Measurements from ENCODE around the gene ACOX3.
A peak's percentile ranks its signal among the peaks of the same experiment; 100 is the strongest.

ACOX3 gene

DNA sequence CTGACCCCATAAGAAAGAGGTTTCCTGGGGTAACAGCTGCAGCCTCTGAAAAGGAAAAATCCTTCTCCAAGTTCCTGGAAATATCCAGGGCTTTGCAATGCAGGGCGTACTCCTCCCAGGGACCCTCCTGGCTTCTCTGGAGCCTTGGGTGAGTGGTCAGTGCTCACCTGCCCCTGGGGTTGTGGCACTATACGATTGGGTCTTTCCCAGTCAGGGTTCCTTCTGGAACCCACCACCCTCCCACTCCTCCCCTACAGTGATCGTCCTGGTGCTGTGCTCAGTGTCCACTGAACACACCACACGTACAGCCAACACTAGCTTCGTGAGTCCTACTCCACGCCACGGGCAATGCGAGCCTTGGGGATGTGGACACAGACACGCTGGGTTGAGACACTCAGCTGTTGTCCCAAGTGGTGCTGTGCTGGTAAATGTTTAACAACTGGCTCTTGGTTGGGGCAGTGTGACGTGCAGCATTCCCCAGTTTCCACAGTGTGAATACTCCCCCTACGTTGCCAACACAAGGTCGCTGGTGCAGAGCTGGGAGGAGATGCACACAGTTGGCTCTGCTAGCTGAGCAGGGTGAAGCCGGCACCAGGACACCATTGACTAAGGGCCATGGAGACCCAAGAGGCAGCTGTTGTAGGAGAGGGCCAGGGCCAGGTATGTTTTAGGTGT lies 105.6 kb downstream of the ACOX3 start:
- no peaks in the 10 kb centered on the region for H3K36me3 ChIP-seq (ENCODE audit: control insufficient read depth in 5 of 5, insufficient read depth in 5 of 5, low read length in 5 of 5)
- H3K27me3 ChIP-seq (ENCODE audit: control insufficient read depth in 5 of 5, insufficient read depth in 4 of 5, low read length in 5 of 5), result no peaks in the 10 kb centered on the region
- H3K27ac ChIP-seq (ENCODE audit: low read depth, low read length), result no peak overlapping the region
- peaks cover 3 to 16% (median 8%) of the 10 kb centered on the region in 5 donors for H3K4me1 ChIP-seq (ENCODE audit: control insufficient read depth in 5 of 5, insufficient read depth in 5 of 5, low read length in 5 of 5)
- H3K4me3 ChIP-seq (ENCODE audit: low read depth in 1 of 5, low read length in 5 of 5), result no peak overlapping the region
- H3K9me3 ChIP-seq (ENCODE audit: control insufficient read depth in 5 of 5, low read length in 5 of 5), result peaks cover 0 to 9% (median 3%) of the 10 kb centered on the region in 5 donors
- no peak overlapping the region for H3K9ac ChIP-seq (ENCODE audit: low read length in 5 of 5)

DNA sequence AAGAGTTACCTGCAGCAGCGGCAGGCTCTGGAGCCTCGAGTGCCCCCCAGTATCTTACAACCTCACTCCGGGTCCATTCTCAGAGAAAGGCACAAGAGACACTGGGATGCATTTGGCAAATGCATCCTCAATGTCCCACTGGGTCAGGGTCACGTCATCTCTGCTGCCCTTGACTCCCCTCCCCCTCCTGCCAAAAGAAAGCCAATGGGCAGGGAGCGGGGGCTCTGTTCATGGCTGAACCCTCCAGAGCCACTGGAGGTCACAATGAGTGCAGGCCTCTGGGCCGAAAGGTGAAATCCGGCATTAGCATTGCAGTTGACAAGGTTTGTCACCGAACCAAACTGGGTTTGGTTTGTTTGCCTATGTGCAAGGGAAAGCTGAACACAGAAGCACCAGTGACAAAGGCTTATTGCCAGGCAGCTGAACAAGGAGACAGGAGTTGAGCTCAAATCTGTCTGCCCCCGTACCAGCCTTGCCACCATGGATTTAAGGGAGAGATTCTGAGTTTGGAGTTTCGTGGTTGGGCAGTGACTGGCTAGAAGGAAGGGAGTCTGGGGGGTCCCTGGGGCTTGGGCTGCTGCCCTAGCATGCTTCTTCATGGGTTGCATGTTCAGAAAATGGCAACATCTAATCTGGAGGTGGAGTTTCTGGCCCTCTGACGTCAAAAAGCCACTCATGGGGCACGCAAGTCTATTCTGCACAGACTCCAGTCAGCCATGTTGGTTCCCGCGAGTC lies 106.6 kb downstream of the ACOX3 start:
- Histone ChIP-seq H3K4me1 (ENCODE audit: control insufficient read depth in 5 of 5, insufficient read depth in 5 of 5, low read length in 5 of 5) (peaks cover 3 to 16% (median 8%) of the 10 kb centered on the region in 5 donors), H3K4me3 (ENCODE audit: low read depth in 1 of 5, low read length in 5 of 5) (no peak overlapping the region), H3K27ac (ENCODE audit: low read depth, low read length) (no peak overlapping the region), H3K36me3 (ENCODE audit: control insufficient read depth in 5 of 5, insufficient read depth in 5 of 5, low read length in 5 of 5) (no peaks in the 10 kb centered on the region), H3K27me3 (ENCODE audit: control insufficient read depth in 5 of 5, insufficient read depth in 4 of 5, low read length in 5 of 5) (no peaks in the 10 kb centered on the region), H3K9ac (ENCODE audit: low read length in 5 of 5) (no peak overlapping the region), H3K9me3 (ENCODE audit: control insufficient read depth in 5 of 5, low read length in 5 of 5) (peaks cover 0 to 9% (median 3%) of the 10 kb centered on the region in 5 donors)

DNA sequence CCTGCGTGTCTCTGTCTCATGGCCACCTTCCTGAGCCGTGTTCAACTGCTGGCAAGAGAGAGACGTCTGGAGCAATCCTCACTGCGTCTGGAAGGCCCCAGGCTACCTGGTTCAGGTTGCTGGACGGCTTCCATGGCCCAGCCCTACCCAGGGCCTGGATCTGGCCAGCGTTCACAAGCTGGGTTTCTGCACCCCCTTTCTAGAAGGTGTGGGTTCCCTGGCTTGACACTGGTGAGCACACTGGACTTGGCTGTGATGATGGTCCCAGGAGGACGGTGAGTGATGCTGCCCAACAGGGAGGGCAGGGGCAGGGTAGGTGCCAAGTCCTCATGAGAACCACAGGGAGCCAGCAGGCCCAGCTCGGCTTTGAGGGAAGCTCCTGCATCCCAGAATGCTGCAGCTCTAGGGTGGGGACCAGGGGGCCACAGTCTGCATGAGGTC lies 107.6 kb downstream of the ACOX3 start:
- H3K27me3 ChIP-seq (ENCODE audit: control insufficient read depth in 5 of 5, insufficient read depth in 4 of 5, low read length in 5 of 5), result no peaks in the 10 kb centered on the region
- H3K36me3 ChIP-seq (ENCODE audit: control insufficient read depth in 5 of 5, insufficient read depth in 5 of 5, low read length in 5 of 5), result no peaks in the 10 kb centered on the region
- peaks cover 0 to 9% (median 3%) of the 10 kb centered on the region in 5 donors for H3K9me3 ChIP-seq (ENCODE audit: control insufficient read depth in 5 of 5, low read length in 5 of 5)
- H3K27ac ChIP-seq (ENCODE audit: low read depth, low read length), result no peak overlapping the region
- H3K9ac ChIP-seq (ENCODE audit: low read length in 5 of 5), result no peak overlapping the region
- H3K4me1 ChIP-seq (ENCODE audit: control insufficient read depth in 5 of 5, insufficient read depth in 5 of 5, low read length in 5 of 5), result peaks cover 3 to 16% (median 8%) of the 10 kb centered on the region in 5 donors
- no peak overlapping the region for H3K4me3 ChIP-seq (ENCODE audit: low read depth in 1 of 5, low read length in 5 of 5)

GRCh38 chr4:8332038-8332857 lies 108.3 kb downstream of the ACOX3 start:
- Histone ChIP-seq H3K4me3 (ENCODE audit: low read depth in 1 of 5, low read length in 5 of 5) (no peak overlapping the region), H3K27me3 (ENCODE audit: control insufficient read depth in 5 of 5, insufficient read depth in 4 of 5, low read length in 5 of 5) (no peaks in the 10 kb centered on the region), H3K4me1 (ENCODE audit: control insufficient read depth in 5 of 5, insufficient read depth in 5 of 5, low read length in 5 of 5) (peaks cover 3 to 16% (median 8%) of the 10 kb centered on the region in 5 donors), H3K27ac (ENCODE audit: low read depth, low read length) (no peak overlapping the region), H3K9me3 (ENCODE audit: control insufficient read depth in 5 of 5, low read length in 5 of 5) (peaks cover 0 to 9% (median 3%) of the 10 kb centered on the region in 5 donors), H3K9ac (ENCODE audit: low read length in 5 of 5) (no peak overlapping the region), H3K36me3 (ENCODE audit: control insufficient read depth in 5 of 5, insufficient read depth in 5 of 5, low read length in 5 of 5) (no peaks in the 10 kb centered on the region)

GRCh38 chr4:8331575-8331955 lies 109.0 kb downstream of the ACOX3 start:
- H3K27me3 ChIP-seq (ENCODE audit: control insufficient read depth in 5 of 5, insufficient read depth in 4 of 5, low read length in 5 of 5), result no peaks in the 10 kb centered on the region
- H3K27ac ChIP-seq (ENCODE audit: low read depth, low read length), result no peak overlapping the region
- H3K4me1 ChIP-seq (ENCODE audit: control insufficient read depth in 5 of 5, insufficient read depth in 5 of 5, low read length in 5 of 5), result peaks cover 3 to 16% (median 8%) of the 10 kb centered on the region in 5 donors
- H3K36me3 ChIP-seq (ENCODE audit: control insufficient read depth in 5 of 5, insufficient read depth in 5 of 5, low read length in 5 of 5), result no peaks in the 10 kb centered on the region
- peaks cover 0 to 8% (median 3%) of the 10 kb centered on the region in 5 donors for H3K9me3 ChIP-seq (ENCODE audit: control insufficient read depth in 5 of 5, low read length in 5 of 5)
- H3K4me3 ChIP-seq (ENCODE audit: low read depth in 1 of 5, low read length in 5 of 5), result no peak overlapping the region
- no peak overlapping the region for H3K9ac ChIP-seq (ENCODE audit: low read length in 5 of 5)

DNA sequence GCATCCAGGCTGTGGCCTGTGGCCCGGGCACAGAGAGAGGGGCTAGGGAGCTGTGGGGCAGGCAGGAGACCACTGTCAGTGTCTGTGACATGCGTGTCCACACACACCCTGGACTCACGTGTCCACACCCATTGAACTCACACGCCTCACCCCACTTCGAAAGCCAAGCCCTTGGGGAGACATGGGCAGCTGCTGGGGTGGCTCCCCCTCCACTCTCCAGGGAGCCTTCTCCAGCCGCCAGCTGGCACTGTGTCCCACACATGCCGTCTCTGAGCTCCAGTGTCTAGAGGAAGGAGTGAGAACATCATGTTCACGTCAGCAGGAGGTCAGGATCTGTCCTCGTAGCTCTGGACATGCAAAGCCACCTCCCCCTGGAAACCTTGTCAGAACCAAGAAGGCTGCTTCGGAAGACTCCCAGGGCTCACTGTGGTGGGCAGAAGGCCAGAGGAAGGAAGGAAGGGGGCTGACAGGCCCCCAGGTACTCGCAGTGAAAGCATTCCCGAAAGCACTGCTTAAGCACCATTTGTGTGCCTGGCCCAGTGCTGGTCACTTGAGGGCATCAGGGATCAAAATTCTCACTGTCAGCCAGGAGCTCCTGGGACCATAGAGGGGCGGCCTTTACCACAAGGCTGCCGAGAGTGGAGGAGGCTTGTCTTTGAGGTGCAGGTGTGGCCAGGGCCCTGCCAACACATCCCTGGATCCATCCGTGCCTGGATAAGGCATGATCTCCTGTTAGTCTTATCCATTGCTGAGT lies 109.5 kb downstream of the ACOX3 start:
- Histone ChIP-seq H3K9ac (ENCODE audit: low read length in 5 of 5) (peak overlapping the region in 1 of 5 donors; percentile 42), H3K27me3 (ENCODE audit: control insufficient read depth in 5 of 5, insufficient read depth in 4 of 5, low read length in 5 of 5) (no peaks in the 10 kb centered on the region), H3K4me1 (ENCODE audit: control insufficient read depth in 5 of 5, insufficient read depth in 5 of 5, low read length in 5 of 5) (peaks cover 3 to 16% (median 8%) of the 10 kb centered on the region in 5 donors), H3K27ac (ENCODE audit: low read depth, low read length) (no peak overlapping the region), H3K9me3 (ENCODE audit: control insufficient read depth in 5 of 5, low read length in 5 of 5) (peaks cover 0 to 12% (median 0%) of the 10 kb centered on the region in 5 donors), H3K36me3 (ENCODE audit: control insufficient read depth in 5 of 5, insufficient read depth in 5 of 5, low read length in 5 of 5) (no peaks in the 10 kb centered on the region), H3K4me3 (ENCODE audit: low read depth in 1 of 5, low read length in 5 of 5) (no peak overlapping the region)

- H3K4me3 ChIP-seq (ENCODE audit: low read depth in 1 of 5, low read length in 5 of 5), result no peak overlapping the region
- H3K4me1 ChIP-seq (ENCODE audit: control insufficient read depth in 5 of 5, insufficient read depth in 5 of 5, low read length in 5 of 5), result peaks cover 3 to 16% (median 8%) of the 10 kb centered on the region in 5 donors
- H3K9ac ChIP-seq (ENCODE audit: low read length in 5 of 5), result no peak overlapping the region
- H3K9me3 ChIP-seq (ENCODE audit: control insufficient read depth in 5 of 5, low read length in 5 of 5), result peaks cover 0 to 10% (median 0%) of the 10 kb centered on the region in 5 donors
- no peaks in the 10 kb centered on the region for H3K36me3 ChIP-seq (ENCODE audit: control insufficient read depth in 5 of 5, insufficient read depth in 5 of 5, low read length in 5 of 5)
- H3K27ac ChIP-seq (ENCODE audit: low read depth, low read length), result no peak overlapping the region
- no peaks in the 10 kb centered on the region for H3K27me3 ChIP-seq (ENCODE audit: control insufficient read depth in 5 of 5, insufficient read depth in 4 of 5, low read length in 5 of 5)
Measured at GRCh38 chr4:8329859-8330761, 110.4 kb downstream of the ACOX3 start.

- Histone ChIP-seq H3K9ac (ENCODE audit: low read length in 5 of 5) (no peak overlapping the region), H3K4me1 (ENCODE audit: control insufficient read depth in 5 of 5, insufficient read depth in 5 of 5, low read length in 5 of 5) (peaks cover 3 to 16% (median 8%) of the 10 kb centered on the region in 5 donors), H3K27ac (ENCODE audit: low read depth, low read length) (no peak overlapping the region), H3K9me3 (ENCODE audit: control insufficient read depth in 5 of 5, low read length in 5 of 5) (peaks cover 0 to 10% (median 0%) of the 10 kb centered on the region in 5 donors), H3K27me3 (ENCODE audit: control insufficient read depth in 5 of 5, insufficient read depth in 4 of 5, low read length in 5 of 5) (no peaks in the 10 kb centered on the region), H3K36me3 (ENCODE audit: control insufficient read depth in 5 of 5, insufficient read depth in 5 of 5, low read length in 5 of 5) (no peaks in the 10 kb centered on the region), H3K4me3 (ENCODE audit: low read depth in 1 of 5, low read length in 5 of 5) (no peak overlapping the region)
Measured at GRCh38 chr4:8329560-8329858, 111.0 kb downstream of the ACOX3 start.
